ENCODE results near the gene OTUB1. TPM values are rescaled to one million over a fixed set of nuclear protein-coding genes. Genes with fewer than 3 reads are reported as not detected.
"Not testable (repeated sequence)": the region's sequence is repeated elsewhere in the genome, so short reads cannot be mapped to it uniquely, and the experiment has no call there.

Gene OTUB1
- total RNA-seq, 3 donors from 2014 or later: 60.1 to 70.3 (median 64.1) TPM

- ATAC-seq (no peak), DNase-seq (no peak)
- Histone ChIP-seq H3K4me3 (no peak overlapping the region), H3K9me3 (no peaks in the 10 kb centered on the region), H3K36me3 (ENCODE audit: low read depth) (no peaks in the 10 kb centered on the region), H3K4me1 (ENCODE audit: low read depth) (no peaks in the 10 kb centered on the region)
- intact Hi-C loops (cut with DNase I, micrococcal nuclease): no loop called here
- no peak for TF ChIP-seq CTCF (IDR thresholded peaks at IDR 0.05)
Observed at GRCh38 chr11:63969461-63969860, 16.8 kb upstream of the OTUB1 start.

GRCh38 chr11:63970902-63971301 lies 15.3 kb upstream of the OTUB1 start:
- Histone ChIP-seq H3K9me3 (no peaks in the 10 kb centered on the region), H3K4me3 (no peak overlapping the region), H3K36me3 (ENCODE audit: low read depth) (no peaks in the 10 kb centered on the region), H3K4me1 (ENCODE audit: low read depth) (peaks cover 6% of the 10 kb centered on the region)
- no peak for DNase-seq
- no peak for TF ChIP-seq CTCF (IDR thresholded peaks at IDR 0.05)
- no peak for ATAC-seq
- intact Hi-C loops (cut with DNase I, micrococcal nuclease): no loop called here

- H3K4me3 ChIP-seq: not testable (repeated sequence)
Observed at GRCh38 chr11:63973912-63974258, 12.4 kb upstream of the OTUB1 start.

DNA sequence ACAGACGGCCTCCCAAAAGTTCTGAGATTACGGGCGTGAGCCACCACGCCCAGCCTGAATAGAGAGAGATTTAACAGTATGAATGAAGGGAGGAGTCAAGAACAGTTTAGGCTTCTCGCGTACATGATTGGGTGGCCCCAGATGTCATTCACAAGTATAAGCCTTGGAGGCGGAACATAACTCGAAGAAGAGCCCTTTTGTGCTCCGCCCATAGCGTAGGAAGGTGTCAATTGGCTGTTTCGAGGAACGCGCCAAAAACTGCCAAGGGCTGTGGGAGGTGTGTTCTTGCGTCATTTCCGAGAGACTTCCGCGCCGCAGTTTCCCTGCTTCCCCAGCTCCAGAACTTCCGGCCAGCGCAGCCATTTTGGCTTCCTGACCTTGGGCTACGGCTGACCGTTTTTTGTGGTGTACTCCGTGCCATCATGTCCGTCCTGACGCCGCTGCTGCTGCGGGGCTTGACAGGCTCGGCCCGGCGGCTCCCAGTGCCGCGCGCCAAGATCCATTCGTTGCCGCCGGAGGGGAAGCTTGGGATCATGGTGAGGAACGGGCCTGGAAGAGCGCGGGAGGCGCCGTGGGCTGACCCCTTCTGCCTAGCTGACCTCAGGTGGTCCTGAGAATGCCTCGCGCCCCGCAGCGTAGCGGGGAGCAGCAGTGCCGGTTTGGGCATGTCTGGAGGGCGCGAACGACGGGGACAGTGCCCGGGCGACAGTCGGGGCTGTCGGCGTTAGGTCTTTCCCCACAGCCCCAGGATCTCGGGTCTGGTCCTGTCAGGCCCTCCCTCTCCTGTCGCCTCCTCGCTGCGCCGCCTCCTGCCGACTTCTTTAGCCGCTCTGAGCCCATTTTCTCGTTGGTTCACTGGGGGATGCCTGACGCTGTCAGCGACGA lies 11.7 kb upstream of the OTUB1 start, which contains the start of gene COX8A:
TSS of gene COX8A (plus strand) at position 362 of the 885 bp plus-strand sequence. CDS start at position 423, 61 bp downstream.
- H3K4me3 ChIP-seq: peak within 1 kb of the TSS; percentile 98
- DNase-seq (peak; percentile 94 to 99 (median 97)), ATAC-seq (peak; percentile 98)
- no peaks in the 10 kb centered on the region for H3K36me3 ChIP-seq (ENCODE audit: low read depth)
- no peak for TF ChIP-seq CTCF (IDR thresholded peaks at IDR 0.05)
- peaks cover 13% of the 10 kb centered on the region for H3K4me1 ChIP-seq (ENCODE audit: low read depth)
- no peaks in the 10 kb centered on the region for H3K9me3 ChIP-seq
- intact Hi-C loops (cut with DNase I, micrococcal nuclease): no loop called here

More at GRCh38 chr11:63973912-63974258, 12.4 kb upstream of the OTUB1 start:
- ATAC-seq; intact Hi-C loops (cut with DNase I, micrococcal nuclease); H3K9me3 ChIP-seq; H3K36me3 ChIP-seq (ENCODE audit: low read depth): not testable (repeated sequence)
- DNase-seq: peak in 1 of 3 donors; percentile 44
- H3K4me1 ChIP-seq (ENCODE audit: low read depth): peaks cover 13% of the 10 kb centered on the region

DNA sequence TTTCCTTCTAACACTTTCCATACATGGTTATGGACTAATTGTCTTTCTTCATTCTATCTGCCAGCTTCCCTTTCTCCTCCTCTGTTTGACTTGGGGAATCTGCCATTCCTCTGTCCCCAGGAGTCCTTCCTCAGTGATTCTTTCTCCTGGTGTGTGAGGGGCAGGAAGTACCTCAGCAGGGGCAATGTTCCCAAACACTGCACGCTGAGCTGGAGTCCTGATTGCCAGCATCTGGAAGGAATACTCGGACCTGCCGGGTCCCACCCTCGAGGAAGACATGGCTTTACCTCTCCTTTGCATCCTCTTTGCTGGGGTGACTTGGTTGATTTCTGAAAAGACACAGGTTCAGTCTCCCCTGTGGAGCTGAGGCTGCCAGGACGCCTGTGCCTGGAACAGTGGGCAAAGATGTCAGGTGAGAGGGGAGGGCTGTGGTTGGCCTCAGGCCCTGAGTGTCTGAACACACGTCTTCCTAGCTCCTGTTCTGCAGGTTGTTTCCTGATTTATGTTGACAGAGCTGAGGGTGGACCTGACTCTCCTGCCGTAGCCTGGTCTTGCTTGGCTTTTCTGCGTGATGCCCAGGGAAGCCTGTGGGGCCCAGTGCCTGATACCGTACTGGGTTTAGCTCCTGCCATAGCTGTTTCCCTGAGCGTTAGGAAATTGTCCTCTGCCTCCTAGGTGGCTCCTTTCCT lies 7.5 kb upstream of the OTUB1 start:
- no peak for DNase-seq
- TF ChIP-seq CTCF (IDR thresholded peaks at IDR 0.05): no peak
- no peaks in the 10 kb centered on the region for H3K36me3 ChIP-seq (ENCODE audit: low read depth)
- intact Hi-C loops (cut with DNase I, micrococcal nuclease): no loop called here
- no peak overlapping the region for H3K4me3 ChIP-seq
- peaks cover 13% of the 10 kb centered on the region for H3K4me1 ChIP-seq (ENCODE audit: low read depth)
- no peak for ATAC-seq
- no peaks in the 10 kb centered on the region for H3K9me3 ChIP-seq

GRCh38 chr11:63979426-63979825 lies 6.8 kb upstream of the OTUB1 start:
- ATAC-seq (no peak), DNase-seq (no peak)
- H3K4me1 ChIP-seq (ENCODE audit: low read depth): peaks cover 13% of the 10 kb centered on the region
- no peak for TF ChIP-seq CTCF (IDR thresholded peaks at IDR 0.05)
- H3K4me3 ChIP-seq: no peak overlapping the region
- H3K9me3 ChIP-seq: no peaks in the 10 kb centered on the region
- intact Hi-C loops (cut with DNase I, micrococcal nuclease): no loop called here
- H3K36me3 ChIP-seq (ENCODE audit: low read depth): no peaks in the 10 kb centered on the region

Measured in mucosa of descending colon (tissue), 3 donors.